AG10803 (cell line): ENCODE measurements around the gene ADGRF5.

Experiments used
- DNase-seq: peaks from one replicate; pipeline ENCODE4 v3.0.0; 2010; ENCODE audit warnings: low read depth
- H3K4me3 ChIP-seq: 2 replicates; pipeline ENCODE4 v1.5.1; 2011; ENCODE audit warnings: mild to moderate bottlenecking, low read length, control low read depth
- CTCF ChIP-seq: conservative IDR thresholded peaks from 2 replicates; pipeline ENCODE4 v1.5.1; 2011; ENCODE audit warnings: mild to moderate bottlenecking, low read length, control low read depth, inconsistent platforms

ADGRF5 gene

GRCh38 chr6:46961232-46961631 lies 39.5 kb upstream of the ADGRF5 start:
- no peak for TF ChIP-seq CTCF
- H3K4me3 ChIP-seq: no peak overlapping the region
- no peak for DNase-seq

- DNase-seq: no peak
- no peak overlapping the region for H3K4me3 ChIP-seq
- no peak for TF ChIP-seq CTCF
Measured at GRCh38 chr6:46959419-46959818, 37.7 kb upstream of the ADGRF5 start.

GRCh38 chr6:46956409-46956808 lies 34.7 kb upstream of the ADGRF5 start:
- H3K4me3 ChIP-seq: no peak overlapping the region
- DNase-seq: no peak
- TF ChIP-seq CTCF: no peak

GRCh38 chr6:46954837-46955451 lies 33.2 kb upstream of the ADGRF5 start:
- TF ChIP-seq CTCF: no peak
- no peak for DNase-seq
- H3K4me3 ChIP-seq: no peak overlapping the region

GRCh38 chr6:46953921-46954320 lies 32.2 kb upstream of the ADGRF5 start:
- no peak for DNase-seq
- no peak for TF ChIP-seq CTCF
- no peak overlapping the region for H3K4me3 ChIP-seq

GRCh38 chr6:46949632-46950280 lies 28.0 kb upstream of the ADGRF5 start:
- H3K4me3 ChIP-seq: no peak overlapping the region
- TF ChIP-seq CTCF: no peak
- no peak for DNase-seq

GRCh38 chr6:46948699-46949098 lies 27.0 kb upstream of the ADGRF5 start:
- H3K4me3 ChIP-seq: no peak overlapping the region
- TF ChIP-seq CTCF: no peak
- DNase-seq: no peak
